LoVo (cell line): Measurements from ENCODE around the gene DPF3.

Source experiments
- DNase-seq: peaks from one replicate; pipeline ENCODE4 v3.0.0-alpha.2; 2016; ENCODE audit warnings: low spot score

The DPF3 gene

DNA sequence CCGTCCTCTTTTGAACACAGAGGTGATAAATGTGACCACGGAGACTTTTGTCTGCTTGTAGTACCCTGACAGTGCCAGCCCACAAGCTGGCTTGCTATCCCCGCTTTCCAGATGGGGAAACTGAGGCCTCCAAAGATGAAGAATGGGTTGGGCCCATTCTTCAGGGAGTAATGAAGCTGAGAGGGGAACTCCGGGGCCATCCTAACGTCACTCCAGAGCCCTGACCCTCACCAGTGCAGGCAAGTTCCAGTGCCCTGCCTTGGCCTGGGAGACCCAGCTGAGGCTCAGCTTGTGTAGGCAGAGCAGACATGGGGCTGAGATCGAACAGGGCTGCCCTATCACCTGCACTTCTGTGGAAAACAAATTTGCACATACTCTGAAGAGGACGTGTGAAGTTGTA lies 277.1 kb downstream of the DPF3 start:
- no peak for DNase-seq

DNA sequence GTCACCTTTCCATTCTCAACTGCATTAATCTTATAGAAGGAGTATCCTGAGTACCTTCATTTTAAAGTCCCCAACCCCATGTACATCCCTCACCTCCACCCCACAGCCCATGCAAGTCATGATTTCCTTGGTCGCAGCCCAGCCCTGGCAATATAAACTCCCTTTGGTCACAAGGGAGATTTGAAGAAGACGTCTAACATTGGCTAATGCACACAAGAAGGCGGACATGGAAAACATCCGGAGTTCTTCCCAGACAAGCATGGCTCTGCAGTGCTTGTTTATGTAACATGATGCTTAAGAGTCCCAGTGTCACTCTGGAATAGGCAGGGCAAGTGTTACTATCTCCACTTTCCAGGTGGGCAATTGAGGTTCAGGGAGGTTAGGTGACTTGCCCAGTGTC lies 277.6 kb downstream of the DPF3 start:
- no peak for DNase-seq

DNA sequence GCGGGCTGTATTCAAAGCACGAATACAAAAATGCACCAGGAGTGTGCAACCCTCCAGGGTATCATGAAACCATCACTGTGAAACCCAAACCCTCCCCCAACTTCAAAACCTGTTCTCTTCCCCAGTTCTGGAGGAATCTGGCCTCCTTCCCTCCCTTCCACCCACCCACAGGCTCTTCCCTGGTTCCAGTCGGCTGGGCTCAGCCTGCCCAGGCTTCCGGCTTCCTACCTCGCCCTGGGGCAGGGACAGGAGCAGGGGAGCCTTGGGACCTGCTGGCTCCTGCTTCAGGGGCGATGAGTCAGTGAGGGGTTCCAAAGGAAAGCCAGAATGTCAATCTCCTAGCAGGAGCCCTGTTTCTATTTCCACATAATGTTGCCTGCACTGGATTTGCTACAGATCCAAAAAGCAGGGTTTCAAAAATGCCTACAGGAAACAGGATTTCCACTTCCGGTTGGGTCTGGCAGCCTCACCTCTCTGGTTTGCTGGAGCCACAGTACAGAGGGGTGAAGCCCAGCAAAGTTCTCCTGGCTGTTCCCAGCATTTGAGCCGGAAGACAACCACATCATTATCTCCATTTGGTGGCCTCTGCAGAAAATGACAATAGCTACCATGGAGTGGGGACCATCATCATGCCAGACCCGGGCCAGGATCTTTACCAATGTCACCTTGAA lies 278.3 kb downstream of the DPF3 start:
- DNase-seq: no peak

DNA sequence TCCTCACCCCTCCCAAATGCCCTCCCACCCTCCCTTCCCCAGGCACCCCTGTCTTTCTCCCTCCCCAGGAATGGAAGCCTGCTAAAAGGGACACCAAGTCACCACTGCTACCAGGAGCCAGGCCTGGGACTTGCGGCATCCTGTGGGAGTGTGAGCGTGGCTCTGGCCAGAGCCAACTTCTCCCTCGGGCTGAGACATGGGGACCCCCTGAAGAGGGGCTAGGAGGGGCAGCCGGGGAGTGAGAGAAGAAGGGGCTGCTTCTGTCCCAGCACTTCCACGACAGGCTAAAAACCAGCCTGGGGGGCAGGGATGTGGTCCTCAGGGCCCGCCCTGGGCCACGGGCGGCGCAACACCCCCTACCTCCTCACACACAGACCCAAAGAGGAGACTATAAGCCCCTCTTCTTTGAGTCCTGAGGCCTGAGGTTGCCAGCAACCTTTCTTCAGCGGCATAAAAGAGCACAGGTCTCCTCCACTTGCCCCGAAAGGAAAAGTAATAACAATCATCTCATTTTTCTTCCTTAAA lies 278.9 kb downstream of the DPF3 start:
- DNase-seq: no peak

DNA sequence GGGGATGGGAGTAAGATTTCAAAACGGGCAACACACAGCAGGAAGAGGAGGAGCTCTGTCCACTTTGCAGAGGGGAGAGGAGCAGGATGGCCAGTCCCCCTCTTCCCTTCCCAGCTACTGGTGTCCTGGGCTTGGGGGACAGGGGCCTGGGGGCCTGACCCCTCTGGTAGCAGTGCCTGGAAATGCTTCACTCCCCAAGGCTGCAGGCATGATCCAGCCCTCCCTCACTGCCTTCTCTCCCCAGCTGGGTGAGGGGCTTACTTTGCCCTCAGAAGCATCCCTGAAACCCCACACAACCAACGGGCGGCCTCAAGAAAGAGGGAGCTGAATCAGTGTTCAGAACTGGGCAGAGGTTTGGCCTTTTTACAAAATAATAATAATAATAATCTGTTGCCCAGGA lies 279.5 kb downstream of the DPF3 start:
- no peak for DNase-seq

DNA sequence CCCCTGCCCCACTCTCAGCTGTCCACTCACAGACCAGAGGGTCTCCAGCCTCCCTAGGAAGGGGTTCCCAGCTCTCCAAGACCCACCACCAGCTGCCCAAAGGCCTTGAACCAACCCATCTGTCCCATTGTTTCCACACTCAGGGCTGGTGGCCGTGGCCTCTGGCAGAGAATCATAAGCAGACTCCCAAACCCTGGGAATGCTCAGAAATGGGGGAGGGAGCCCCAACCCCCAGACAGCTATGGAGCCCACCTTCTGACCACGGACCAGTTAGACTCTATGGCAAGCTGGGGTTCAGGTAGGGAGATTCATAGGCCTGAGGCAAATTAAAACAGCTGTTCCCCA lies 280.0 kb downstream of the DPF3 start:
- no peak for DNase-seq

DNA sequence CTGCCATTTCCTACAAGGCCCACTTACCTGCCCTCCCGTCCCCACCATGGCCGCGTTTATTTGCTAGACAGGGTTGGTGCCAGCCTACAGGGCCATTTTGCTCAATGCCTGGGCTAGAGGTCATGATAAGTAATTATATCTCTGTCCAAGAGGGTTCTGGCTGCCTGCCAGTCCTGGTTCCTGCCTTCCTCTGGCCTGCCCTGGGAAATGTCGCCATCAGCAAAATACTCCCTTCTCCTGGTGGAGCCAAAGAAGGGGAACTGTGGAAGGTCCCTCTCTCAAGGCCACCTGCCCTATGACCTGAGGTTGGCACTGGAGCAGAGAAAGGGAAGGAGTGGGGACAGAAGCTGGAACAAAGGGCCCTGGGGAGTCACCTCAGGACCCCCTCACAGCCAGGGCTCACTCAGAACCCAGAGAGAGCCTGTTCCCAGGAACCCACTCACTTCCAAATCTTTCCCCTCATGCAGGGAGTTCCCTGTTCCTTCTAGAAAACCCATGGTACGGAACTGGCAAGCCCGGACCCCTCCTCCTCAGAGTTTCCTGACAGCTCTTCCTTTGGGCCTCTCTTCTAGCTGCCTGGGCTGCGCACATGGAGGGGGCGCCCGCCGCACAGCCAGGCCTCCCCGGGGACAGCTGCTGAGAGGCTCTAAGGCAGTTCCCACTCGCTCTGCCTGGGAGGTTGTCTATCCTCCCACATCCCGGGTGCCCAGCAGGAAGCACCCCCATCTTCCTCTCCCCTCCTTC lies 280.5 kb downstream of the DPF3 start:
- DNase-seq: no peak

DNA sequence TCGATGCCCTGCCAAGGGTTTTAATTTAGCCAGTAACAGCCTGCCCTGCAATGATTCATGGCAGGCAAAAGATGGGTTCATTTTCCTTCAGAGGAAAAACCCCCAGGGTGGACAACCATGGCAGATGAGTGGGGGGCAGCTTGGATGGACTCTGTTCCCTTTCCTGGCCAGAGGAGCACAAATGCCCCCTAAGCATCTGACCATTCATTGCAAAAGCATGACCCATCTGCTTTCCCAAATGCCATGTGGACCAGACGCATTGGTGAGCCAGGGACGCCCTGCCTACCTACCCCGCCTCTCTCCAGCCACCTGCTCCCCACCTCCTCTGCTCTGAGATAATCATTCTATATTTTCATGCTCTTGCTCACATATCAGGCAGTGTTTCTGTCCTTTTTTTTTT lies 281.9 kb downstream of the DPF3 start:
- no peak for DNase-seq

DNA sequence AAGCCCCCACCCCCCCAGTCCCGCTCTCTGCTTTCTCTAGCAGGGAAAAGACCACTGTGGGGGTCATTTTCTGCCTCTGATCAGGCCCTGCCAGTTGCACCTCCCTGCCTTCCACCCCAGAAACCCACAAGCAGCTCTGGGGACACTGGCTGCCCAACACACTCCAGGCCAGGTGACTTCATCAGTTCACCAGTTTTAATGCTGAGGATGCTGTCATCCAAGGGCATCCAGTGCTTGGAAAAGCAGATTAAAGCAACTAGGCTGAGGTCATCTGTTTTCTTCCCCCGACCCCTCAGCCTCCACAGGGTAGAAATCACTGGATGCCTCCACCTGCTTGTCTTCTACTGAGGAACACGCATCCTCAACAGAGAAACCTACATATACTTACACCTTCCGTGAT lies 282.4 kb downstream of the DPF3 start:
- DNase-seq: no peak

DNA sequence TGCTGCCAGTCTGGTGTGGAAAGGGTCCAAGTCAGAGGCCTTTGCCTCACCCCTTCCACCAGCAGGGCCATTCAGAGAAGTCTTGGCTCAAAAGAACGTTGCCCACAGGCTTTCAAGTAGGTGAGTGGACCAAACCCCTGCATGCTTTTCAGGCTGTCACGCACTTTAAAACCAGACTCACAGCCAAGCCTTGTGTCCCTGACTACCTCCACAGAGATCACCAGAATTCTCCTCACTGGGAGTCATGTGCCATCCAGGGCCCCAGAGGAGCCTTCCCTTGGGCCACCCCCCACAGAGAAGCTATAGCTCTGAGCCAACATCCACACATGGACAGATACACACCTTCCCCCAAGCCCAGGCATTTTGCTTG lies 283.1 kb downstream of the DPF3 start:
- no peak for DNase-seq

DNA sequence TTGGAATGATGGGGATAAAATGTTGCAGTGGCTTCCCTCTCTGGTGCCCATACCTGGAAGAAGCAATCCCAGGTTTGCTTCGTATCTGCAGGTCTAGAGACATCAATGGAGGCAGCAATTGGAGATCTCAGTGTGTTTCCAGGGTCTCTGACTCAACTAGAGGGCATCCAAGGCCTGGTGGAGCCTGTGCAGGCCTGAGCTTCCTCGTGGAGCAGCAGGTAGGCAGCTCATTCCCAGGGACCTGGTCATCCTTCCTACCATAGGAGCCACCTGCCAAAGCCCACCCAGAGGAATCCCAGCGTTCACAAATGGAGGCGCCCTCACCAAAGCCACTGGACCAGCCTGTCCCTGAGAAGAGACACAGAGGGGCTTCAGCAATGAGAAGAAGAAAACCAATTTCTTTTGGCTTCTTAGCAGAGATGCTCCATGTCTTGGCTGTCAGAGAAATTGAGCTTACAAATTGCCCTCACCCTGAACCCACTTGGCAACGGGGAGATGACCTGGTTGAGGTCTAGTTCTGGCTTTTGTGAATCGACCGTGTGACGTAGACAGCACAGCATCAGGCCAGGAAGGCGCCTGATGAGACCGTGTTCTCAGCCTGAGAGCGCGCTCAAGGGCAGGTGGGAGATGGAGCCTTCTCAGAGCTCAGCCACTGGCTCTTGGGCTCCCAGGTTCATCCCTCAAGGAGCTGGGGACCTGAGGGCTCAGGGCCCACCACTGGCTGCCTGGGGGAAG lies 283.6 kb downstream of the DPF3 start:
- no peak for DNase-seq

DNA sequence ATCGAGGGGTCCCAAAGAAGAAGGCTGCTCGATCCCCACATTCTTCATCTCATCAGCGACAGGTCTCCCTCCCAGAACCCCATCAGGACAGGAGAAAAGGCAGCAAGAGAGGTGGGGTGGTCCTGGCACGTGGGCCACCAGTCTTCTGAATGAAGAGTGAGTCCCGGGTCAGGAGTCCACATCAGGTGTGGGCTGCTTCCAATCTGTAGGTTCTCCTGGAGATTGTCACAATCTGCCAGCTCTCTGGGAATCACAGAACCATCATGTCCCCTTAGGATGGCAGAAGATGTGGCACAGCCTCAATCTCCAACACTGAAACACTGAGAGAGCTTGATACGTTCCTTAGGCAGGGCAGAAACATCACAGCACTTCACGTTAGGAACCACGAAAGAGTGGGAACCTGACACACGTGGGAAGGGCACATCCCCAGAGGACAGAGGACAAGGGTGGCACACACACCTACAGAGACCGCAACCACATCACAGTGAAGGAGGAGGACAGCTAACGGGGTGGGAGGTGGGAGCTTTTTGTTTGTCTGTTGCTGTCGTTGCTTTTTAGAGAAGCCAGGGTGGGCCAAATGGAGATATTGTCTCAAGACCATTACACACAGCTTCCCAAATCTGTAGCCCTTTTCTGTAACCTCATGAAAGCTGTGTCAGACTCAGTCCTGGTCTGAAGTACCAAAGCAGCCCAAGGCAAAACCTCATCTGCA lies 284.5 kb downstream of the DPF3 start:
- DNase-seq: no peak

DNA sequence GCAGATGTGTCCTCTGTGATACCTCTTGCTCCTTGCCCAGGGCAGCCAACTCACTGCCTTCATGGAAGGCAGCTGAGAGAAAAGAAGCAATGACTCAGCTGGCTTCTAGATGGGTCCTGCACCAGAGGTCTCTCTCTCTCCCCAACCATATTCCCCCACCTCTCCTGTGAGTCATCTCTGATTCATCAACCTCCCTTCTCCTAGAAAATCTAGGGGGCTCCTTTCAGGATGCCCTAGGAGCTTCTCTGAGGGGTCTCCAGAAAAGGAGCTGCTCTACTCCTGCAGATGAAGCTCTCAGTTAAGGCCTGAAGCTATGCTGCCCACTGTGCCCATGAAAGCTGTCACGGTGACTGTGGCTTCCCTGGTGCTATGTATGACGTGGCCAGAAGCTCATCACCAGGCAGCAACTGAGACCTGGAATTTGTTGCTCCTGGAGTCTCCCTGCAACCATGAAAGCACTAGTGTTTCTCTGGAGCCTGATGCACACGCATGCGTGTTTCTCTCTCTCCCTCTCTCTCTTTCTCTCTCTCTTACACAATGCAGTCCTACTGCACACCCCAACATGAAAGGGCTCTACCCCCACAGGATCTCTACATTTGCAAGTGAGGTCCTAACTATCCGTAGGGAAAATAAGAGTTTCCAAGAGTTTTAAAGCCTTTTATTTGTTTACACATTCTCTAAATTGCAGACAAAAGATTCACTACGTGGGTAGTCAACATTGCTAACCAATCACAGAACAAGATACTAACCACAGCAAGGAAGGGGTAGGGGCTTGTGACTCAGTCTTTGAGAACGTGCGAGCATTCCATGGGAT lies 285.3 kb downstream of the DPF3 start:
- DNase-seq: no peak

DNA sequence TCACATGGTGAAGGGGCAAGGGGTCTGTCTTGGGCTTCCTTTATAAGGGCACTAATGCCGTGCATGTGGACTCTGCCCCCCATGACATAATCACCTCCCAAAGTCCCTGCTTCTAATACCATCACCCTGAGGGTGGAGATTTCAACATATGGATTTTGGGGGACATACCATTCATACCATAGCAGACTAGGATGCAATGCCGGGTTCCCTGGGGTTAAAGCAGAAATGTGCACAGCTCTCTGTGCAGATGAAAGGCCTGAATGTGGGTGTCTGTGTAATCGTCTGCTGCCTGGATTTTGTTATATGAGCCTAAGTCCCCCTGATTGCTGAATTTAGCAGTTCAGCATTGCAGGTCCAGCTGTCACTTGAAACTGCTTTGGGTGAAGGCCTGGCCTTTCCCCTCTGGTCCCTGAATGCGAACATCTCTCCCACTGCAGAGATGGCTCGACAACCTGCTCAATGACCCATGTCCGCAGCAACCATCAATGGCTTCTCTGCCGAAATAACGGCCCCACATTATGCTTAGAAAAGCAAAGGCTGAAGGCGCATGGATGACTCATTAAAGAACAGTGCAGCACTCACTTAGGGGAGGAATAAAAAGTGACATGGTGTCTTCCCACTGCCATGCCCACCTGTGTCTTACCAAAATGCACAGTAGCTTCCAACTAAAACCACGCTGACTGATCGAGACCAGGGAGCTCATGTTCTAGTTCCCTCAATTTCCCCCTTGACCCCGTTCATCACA lies 286.3 kb downstream of the DPF3 start:
- no peak for DNase-seq

DNA sequence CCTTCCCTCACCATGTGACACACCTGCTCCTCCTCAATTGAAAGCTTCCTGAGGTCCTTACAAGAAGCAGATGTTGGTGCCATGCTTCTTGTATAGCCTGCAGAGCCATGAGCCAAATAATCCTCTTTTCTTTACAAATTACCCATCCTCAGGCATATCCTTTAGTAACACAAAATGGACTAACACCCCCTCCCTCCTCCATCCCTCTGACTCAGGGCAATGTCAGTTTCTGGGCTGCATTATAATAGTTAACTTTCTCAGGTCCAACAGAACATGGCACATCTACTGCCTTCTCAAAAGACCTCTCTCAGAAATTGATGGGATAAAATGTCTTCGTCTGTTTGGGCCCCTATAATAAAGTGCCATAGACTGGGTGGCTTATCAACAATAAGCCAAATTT lies 287.0 kb downstream of the DPF3 start:
- DNase-seq: no peak

DNA sequence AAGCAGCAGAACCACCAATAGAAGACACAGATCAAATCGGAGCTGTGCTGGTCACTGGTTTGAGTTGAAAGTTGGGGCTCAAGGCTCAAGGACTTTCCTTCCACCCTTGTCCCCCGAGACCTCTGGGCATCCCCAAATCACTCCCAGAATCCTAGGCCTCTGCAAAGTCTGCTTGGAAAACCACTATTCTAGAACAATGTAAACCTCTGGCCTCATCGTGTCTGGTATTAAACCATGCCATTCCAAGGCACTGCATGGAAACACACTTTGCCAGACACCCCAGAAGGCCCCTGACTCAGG lies 288.0 kb downstream of the DPF3 start:
- DNase-seq: no peak

DNA sequence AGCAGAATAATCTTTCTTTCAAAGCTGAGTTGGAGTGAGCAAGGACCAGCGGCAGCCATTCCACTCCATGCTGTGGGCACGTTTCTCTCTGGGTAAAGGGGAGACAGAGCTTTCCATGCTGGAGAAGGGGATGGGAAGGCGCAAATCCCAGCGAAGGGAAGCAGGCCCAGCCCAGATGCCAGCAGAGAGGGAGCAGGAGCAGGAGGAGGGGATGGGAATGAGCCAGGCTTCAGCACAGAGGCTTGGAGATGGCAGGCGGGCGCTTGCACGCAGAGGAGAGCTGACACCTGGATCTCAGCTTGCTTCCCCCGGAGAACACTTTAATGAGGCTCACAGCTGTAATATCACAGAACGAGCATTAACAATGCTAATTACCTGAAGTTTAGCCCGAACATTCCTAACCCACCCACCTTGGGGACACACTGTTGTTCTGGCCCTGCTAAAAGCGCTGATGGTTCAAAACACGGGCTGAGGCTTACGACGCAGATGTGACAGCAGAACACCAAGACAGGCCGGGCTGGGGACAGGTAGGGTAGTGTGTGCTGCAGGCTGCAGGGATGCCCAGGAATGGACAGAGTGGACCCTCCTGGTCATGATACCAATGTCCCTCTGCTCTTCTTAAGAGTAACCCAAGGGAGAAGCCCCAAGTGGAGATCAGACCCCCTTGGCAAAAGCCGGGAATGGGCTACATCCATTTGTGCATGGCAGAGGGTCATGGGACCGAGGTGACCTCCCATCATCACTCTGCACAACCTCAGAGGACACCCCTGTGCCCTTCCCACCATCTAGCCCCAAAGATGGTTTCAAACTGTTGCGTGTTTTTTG lies 288.6 kb downstream of the DPF3 start:
- DNase-seq: no peak

DNA sequence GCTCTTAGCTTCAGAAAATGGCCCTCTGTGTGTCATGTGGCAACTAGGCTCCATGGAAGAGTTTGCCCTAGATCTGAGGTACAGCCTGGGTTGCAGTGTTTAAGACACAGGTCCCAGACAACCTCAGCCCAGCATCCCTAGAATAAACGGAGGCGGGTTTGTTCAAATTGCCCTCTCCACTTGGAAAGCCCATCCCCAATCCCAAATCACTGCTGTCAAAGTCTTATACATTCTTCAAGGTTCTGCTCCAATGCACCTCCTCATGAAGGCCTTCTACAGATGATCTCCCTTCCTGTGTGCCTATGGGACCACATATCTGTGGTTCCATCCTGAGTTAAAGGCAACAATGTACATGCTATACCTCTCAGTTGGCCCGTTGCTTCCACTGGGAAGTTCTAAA lies 289.8 kb downstream of the DPF3 start:
- DNase-seq: no peak

DNA sequence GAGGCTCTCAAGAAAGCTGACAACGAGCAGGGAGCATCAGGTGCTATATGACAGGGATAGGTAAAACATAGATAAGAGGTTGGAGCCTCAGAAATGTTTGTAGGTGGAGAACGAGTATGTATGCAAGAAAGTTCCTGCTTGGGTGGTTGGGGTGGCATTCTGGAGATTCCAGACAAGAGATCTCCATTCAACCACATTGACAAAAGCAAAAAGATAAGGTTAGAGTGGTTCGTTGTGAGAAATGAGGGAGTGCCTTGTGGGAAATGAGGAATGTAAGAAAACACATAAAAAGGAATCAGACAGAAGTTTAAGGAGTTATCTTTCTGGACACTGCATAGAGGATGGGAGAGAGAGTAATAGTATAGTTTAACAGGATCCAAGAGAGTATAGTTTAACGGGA lies 290.3 kb downstream of the DPF3 start:
- DNase-seq: no peak
